ENCODE measurements around the gene TEX9.
"Not testable (repeated sequence)": the region's sequence is repeated elsewhere in the genome, so short reads cannot be mapped to it uniquely, and the experiment has no call there.

The TEX9 gene

DNA sequence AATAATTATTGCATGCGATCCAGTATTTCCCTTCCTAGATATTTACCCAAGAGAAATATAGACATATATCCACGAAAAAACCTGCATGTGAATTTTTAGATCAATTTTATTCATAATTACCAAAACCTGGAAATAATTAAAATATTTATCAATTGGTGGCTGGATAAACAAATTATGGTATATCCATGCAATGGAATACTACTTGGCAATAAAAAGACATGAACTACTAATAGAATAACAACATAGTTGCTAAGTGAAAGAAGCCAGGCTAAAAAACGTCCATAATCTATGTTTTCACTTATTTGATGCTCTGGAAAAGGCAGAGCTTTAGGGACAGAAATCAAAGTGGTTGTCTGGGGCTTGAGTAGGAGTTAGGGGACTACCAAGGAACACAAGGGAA lies 20.7 kb downstream of the TEX9 start:
- TF ChIP-seq POLR2A (IDR thresholded peaks at IDR 0.05; ENCODE audit: low read depth, low read length), result no peak
- FAIRE-seq, result no peak
- no peak for DNase-seq (ENCODE audit: insufficient read length, low spot score)

DNA sequence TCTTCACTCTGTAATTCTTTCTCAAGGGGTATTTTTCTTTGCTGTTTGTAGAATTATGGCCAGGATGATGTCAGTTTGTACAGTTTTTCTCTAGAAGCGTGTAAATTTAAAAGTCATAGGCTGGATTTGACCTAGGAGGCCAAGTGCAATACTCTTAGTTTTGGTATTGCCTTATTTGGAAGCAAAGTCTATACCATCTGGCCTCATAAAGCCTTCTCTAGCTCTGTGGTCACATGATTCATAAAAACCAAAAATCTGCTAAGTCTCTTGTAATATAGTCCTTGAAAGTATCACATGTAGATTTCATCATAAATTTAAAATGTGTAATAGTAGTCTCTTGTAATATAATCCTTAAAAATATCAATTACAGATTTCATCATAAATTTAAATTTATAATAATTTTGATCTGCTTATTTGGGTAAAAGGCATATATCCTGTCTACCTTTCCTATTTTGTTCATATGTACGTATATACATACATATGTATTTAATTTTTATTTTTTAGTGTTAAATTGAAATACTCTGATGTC lies 25.6 kb downstream of the TEX9 start:
- FAIRE-seq, result no peak
- TF ChIP-seq POLR2A (IDR thresholded peaks at IDR 0.05; ENCODE audit: low read depth, low read length), result no peak
- no peak for DNase-seq (ENCODE audit: insufficient read length, low spot score)

DNA sequence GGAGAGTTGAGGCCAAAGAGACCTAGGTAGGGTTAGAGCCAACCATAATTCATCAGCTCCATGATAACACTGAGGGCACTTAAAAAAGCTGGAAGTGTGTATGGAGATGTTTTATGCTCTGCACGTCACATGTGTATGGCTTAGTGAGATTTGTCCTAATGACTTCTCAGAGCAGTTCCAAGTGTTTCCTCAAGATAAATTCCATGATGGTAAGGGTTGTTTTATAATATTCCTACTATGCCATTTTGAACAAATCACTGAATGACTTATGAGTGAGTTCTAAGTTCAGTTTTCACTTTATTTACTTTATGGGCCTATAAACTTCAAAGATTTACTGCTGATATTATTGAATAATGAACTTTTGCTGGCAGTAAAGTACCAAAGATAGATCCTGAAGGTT lies 28.1 kb downstream of the TEX9 start:
- DNase-seq (ENCODE audit: insufficient read length, low spot score) (no peak), FAIRE-seq (no peak)
- TF ChIP-seq POLR2A (IDR thresholded peaks at IDR 0.05; ENCODE audit: low read depth, low read length), result no peak

DNA sequence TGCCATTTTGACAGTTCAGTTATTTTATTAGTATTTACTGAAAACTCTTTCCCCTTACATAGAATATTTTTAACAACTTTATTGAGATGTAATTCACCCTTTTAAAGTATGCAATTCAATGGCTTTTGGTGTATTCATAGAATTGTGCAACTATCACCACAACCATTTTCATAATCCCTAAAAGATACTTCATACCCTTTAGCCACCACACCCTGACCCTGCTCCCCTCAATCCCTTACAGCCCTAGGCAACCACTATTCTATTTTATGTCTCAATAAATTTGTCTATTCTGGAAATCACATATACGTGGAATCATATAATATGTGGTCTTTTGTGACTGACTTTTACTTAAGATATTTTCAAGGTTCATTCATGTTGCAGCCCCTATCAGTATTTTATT lies 29.7 kb downstream of the TEX9 start:
- DNase-seq (ENCODE audit: insufficient read length, low spot score) (no peak), FAIRE-seq (no peak)
- no peak for TF ChIP-seq POLR2A (IDR thresholded peaks at IDR 0.05; ENCODE audit: low read depth, low read length)

DNA sequence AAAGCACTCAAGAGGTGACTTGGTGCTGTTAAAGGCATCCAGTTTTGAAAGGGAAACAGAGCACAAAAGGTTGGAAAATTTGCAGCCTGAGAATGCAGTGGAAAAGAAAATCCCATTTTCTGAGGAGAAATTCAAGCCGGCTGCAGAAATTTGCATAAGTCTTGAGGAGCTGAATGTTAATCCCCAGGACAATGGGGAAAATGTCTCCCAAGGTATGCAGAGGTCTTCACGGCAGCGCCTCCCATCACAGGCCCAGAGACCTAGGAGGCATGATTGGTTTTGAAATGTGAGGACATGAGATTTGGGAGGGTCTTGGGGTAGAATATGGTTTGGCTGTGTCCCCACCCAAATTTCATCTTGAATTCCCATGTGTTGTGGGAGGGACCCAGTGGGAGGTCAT lies 32.1 kb downstream of the TEX9 start:
- not testable (repeated sequence) for FAIRE-seq; DNase-seq (ENCODE audit: insufficient read length, low spot score)

DNA sequence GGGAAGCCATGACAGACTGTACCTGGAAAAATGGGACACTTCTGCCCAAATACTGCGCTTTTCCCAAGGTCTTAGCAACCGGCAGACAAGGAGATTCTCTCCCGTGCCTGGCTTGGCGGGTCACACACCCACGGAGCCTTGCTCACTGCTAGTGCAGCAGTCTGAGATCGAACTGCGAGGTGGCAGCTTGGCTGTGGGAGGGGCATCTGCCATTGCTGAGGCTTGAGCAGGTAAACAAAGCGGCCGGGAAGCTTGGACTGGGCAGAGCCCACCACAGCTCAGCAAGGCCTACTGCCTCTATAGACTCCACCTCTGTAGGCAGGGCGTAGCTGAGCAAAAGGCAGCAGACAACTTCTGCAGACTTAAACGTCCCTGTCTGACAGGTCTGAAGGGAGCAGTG lies 34.0 kb downstream of the TEX9 start:
- DNase-seq (ENCODE audit: insufficient read length, low spot score); FAIRE-seq: not testable (repeated sequence)

DNA sequence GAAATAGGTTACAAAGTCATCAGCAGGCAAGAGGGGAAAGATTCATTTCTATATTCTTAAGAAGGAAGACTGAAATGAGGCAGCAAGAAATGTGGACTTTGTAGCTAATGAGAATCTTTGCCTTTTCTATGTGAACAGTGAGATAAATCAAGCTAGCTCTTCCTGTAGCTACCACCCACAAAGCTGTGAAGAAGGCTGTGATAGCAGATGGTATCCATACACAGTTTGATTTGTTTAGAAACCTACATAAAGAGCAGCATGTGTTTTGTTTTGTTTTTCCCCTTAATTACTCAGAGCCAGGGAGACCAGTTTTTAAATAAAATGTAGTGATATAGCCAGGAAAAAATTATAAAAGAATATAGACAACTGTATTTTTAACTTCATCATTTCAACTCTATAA lies 45.5 kb downstream of the TEX9 start:
- no peak for TF ChIP-seq POLR2A (IDR thresholded peaks at IDR 0.05; ENCODE audit: low read depth, low read length)
- DNase-seq (ENCODE audit: insufficient read length, low spot score), result no peak
- no peak for FAIRE-seq

DNA sequence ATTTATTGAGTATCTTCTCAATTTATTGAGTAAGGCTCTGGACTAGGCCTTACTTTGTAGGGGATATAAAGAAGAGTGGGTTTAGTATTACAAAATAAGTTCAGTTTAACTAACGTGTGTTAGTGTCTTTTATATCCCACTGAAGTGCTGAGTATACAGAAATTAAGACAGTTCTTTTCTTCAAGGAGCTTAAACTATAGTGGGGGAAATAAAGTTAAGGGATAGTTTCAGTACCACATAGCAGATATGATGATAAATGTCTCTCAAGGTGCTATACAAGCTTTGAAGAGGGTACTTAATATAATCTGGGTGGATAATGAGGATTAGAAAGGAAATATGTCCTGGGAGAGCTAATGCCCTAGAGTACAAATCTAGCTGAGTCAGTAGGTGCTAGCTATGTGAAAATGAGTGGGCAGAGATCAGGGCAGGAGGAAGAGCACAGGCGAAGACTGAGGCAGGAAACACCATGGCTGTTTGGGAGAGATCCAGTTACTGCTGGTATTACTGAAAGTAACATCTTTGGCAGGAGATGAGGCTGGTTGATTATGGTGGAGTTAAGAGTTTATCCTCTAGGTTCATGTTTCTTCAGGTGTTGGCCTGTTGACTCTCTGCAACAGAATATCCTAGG lies 46.0 kb downstream of the TEX9 start:
- no peak for TF ChIP-seq POLR2A (IDR thresholded peaks at IDR 0.05; ENCODE audit: low read depth, low read length)
- no peak for DNase-seq (ENCODE audit: insufficient read length, low spot score)
- no peak for FAIRE-seq

DNA sequence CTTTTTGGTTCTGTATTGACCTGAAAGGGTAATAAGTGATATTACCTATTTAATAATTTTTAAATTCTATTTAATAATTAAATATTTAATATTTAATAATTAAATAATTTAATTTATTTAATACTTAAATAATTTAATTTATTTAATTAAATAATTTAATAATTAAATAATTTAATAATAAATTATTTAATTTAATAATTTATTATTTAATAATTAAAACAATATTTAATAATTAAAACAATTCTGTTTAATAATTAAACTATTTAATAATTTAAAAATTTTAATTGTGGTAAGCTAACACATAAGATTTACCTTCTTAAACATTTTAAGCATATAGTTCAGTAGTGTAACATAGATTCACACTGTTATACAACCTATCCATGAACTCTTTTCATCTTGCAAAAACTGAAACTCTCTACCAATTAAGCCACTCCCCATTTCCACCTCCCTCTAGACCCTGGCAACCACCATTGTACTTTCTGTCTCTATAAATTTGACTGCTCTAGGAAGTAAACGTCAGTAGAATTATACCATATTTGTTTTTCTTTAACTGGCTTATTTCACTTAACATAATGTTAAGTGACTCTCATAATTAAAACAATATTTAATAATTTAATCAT lies 48.0 kb downstream of the TEX9 start:
- DNase-seq (ENCODE audit: insufficient read length, low spot score), result not testable (repeated sequence)
- peak; percentile 30 for FAIRE-seq

DNA sequence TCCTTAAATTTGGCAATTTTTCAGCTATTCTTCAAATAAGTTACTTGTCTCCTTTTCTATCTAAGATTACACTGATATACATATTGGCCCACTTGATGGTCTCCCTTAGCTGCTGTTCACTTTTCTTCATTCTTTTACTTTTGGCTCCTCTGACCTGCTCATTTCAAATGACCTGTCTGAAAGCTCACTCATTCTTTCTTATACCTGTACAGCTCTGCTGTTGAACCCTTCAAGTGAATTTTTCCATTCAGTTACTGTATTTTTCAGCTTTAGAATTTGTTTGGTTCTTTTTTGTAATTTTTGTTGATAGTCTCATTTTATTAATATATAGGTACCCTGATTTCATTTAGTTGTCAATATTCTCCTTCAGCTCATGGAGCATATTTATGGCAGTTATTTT lies 60.0 kb downstream of the TEX9 start:
- DNase-seq (ENCODE audit: insufficient read length, low spot score), result no peak
- FAIRE-seq, result no peak

DNA sequence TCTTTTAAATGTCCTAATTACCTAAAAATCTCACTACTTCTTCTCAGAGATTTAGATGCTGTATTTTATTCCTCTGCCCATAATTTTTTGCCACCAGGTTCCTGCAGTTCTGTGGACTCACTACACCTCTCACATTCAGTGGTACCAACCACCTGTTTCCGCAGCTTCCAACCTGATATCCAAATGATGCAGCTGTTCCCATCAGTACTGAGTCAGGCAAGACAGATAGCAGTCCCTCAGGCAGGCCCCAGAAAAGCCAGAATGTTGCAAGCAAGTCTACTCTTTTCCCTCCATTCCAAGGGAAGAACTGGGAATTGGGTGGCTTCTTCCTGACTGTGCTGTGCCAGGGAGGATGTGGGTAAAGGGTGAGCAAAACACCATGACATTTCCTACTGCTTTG lies 60.8 kb downstream of the TEX9 start:
- FAIRE-seq (no peak), DNase-seq (ENCODE audit: insufficient read length, low spot score) (no peak)
- no peak for TF ChIP-seq POLR2A (IDR thresholded peaks at IDR 0.05; ENCODE audit: low read depth, low read length)

More for the DNA sequence above, 60.0 kb downstream of the TEX9 start:
- no peak for TF ChIP-seq POLR2A (IDR thresholded peaks at IDR 0.05; ENCODE audit: low read depth, low read length)

DNA sequence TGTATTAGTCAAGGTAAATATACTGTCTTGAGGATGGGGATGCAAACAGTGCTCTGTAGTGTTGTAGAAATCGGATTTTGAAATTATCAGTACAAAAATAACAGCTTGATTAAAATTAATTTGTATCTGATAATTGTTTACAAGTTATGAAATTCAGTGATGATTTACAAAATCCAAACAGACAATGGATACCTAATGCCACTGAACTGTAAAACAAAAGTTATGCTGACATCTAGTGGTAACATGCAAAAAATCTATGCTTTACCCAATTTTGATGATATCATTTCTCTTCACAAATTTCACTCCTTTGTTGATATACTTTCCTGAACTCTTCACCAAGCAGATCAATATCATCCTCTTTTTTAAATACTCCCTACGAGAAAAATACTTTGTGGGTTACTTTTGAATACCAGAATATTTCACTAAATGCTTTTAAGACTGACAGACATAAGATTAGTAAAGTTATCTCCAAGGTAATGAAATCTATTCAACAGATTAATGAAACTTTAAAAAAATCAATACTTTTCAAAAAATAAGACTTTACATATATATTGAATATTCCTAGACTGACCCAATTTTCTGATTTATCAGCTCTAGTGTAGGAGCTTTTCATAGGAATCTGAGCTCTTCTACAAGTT lies 63.7 kb downstream of the TEX9 start:
- no peak for TF ChIP-seq POLR2A (IDR thresholded peaks at IDR 0.05; ENCODE audit: low read depth, low read length)
- peak; percentile 69 for FAIRE-seq
- no peak for DNase-seq (ENCODE audit: insufficient read length, low spot score)

DNA sequence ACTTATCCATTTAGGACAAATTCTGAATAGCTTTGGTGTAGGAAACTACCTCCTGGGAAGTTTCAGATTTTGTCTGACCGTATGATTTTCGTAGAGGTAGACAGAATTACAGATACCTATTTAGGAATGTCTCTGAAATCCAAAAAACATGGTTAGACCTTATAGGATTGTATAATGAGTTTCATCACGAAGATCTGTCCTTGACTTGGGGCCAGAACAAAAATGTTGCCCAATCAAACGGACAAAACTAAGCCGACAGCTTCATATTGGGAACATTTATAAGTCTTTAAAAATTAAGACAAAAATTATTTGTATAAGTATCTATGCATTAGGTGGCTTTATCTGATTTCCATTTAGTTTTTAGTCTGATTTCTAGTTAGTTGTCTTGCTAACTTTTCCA lies 67.1 kb downstream of the TEX9 start:
- no peak for TF ChIP-seq POLR2A (IDR thresholded peaks at IDR 0.05; ENCODE audit: low read depth, low read length)
- DNase-seq (ENCODE audit: insufficient read length, low spot score), result no peak
- no peak for FAIRE-seq

DNA sequence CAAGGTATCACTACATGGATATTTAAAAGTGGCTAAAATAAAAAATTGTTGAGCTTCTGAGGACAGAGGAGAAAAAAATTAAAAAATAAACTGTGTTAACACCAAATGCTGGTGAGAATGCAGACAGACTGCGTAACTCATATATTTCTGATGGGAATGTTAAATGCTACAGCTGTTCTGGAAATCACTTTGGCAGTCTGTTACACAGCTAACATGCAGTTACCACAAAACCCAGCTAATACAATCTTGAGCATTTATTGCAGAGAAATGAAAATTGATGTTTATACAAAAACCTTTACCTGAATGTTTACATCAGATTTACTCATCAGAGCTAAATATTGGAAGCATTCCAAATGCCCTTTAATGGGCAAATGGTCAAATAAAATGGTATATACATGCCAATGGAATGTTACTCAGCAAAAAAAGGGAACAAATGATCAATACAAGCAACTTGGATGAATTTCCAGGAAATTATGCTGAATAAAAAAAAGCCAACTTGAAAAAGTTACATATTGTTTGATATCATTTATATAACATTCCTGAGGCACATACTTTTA lies 75.1 kb downstream of the TEX9 start:
- no peak for DNase-seq (ENCODE audit: insufficient read length, low spot score)
- no peak for TF ChIP-seq POLR2A (IDR thresholded peaks at IDR 0.05; ENCODE audit: low read depth, low read length)
- FAIRE-seq, result no peak

DNA sequence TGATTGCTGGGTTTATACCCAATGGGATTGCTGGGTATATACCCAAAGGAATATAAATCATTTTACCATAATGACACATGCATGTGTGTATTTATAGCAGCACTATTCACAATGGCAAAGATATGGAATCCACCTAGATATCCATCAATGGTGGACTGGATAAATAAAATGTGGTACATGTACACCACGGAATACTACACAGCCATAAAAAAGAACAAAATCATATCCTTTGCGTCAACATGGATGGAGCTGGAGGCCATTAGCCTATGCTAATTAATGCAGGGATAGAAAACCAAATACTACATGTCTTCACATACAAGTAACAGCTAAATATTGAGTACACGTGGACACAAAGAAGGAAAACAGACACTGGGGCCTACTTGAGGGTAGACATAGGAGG lies 77.1 kb downstream of the TEX9 start:
- no peak for TF ChIP-seq POLR2A (IDR thresholded peaks at IDR 0.05; ENCODE audit: low read depth, low read length)
- DNase-seq (ENCODE audit: insufficient read length, low spot score), result no peak
- FAIRE-seq, result no peak

Measured in H54 (cell line).